GM12878 (cell line): ENCODE measurements around the gene CTSC. TPM values are rescaled to one million over a fixed set of nuclear protein-coding genes. Genes with fewer than 3 reads are reported as not detected.

ENCODE experiments used
- ATF2 ChIP-seq: IDR thresholded peaks from 2 replicates; pipeline ENCODE4 v1.6.1; 2012; ENCODE audit warnings: low read length, inconsistent platforms
- ATF7 ChIP-seq: fragments of 450-650 bp; IDR thresholded peaks from 2 replicates; pipeline ENCODE4 v1.6.1; 2016; ENCODE audit warnings: low read depth, mild to moderate bottlenecking
- EED ChIP-seq: sonication (generic); IDR thresholded peaks from 2 replicates; pipeline ENCODE4 v1.6.1; 2016; ENCODE audit warnings: antibody characterized with exemption, low read depth
- EP300 ChIP-seq, 2 experiments: fragments of 150-350 bp in 1 of 2; IDR thresholded peaks; 2 replicates each; pipeline ENCODE4 v1.6.1; 2011 to 2012; ENCODE audit warnings: low read depth in 2 of 2, low read length in 2 of 2, borderline replicate concordance in 1 of 2, improper control_type of control experiment in 1 of 2, inconsistent platforms in 1 of 2; ENCODE audit not compliant: control insufficient read depth in 1 of 2
- GATAD2B ChIP-seq: fragments of 450-650 bp; conservative IDR thresholded peaks from 2 replicates; pipeline ENCODE4 v1.6.1; 2017; ENCODE audit warnings: low read depth, mild to moderate bottlenecking, moderate library complexity
- IKZF1 ChIP-seq: fragments of 450-650 bp; conservative IDR thresholded peaks from 2 replicates; pipeline ENCODE4 v1.6.1; 2017; ENCODE audit warnings: antibody characterized with exemption, mild to moderate bottlenecking
- IRF4 ChIP-seq: IDR thresholded peaks from 2 replicates; pipeline ENCODE4 v1.6.1; 2011; ENCODE audit warnings: low read depth, low read length
- JUND ChIP-seq: IDR thresholded peaks from 2 replicates; pipeline ENCODE4 v1.6.1; 2012; ENCODE audit warnings: low read depth, mild to moderate bottlenecking, low read length, improper control_type of control experiment, moderate library complexity
- KAT2A ChIP-seq: conservative IDR thresholded peaks from 2 replicates; pipeline ENCODE4 v1.6.1; 2011; ENCODE audit warnings: low read depth, low read length; ENCODE audit not compliant: control insufficient read depth
- NFIC ChIP-seq: IDR thresholded peaks from 2 replicates; pipeline ENCODE4 v1.6.1; 2012; ENCODE audit warnings: low read depth, mild to moderate bottlenecking, inconsistent platforms, low read length, moderate library complexity
- RB1 ChIP-seq: fragments of 450-650 bp; formaldehyde crosslinking; IDR thresholded peaks from 2 replicates; pipeline ENCODE4 v1.6.1; 2017; ENCODE audit warnings: mild to moderate bottlenecking, borderline replicate concordance
- TBL1XR1 ChIP-seq: IDR thresholded peaks from 2 replicates; pipeline ENCODE4 v1.6.1; 2012; ENCODE audit warnings: low read depth, low read length, improper control_type of control experiment
- ZNF217 ChIP-seq: fragments of 450-650 bp; IDR thresholded peaks from 2 replicates; pipeline ENCODE4 v1.6.1; 2017; ENCODE audit warnings: antibody characterized with exemption, mild to moderate bottlenecking
- ZNF274 ChIP-seq: IDR thresholded peaks from one replicate; pipeline ENCODE4 v1.8.0; 2011; ENCODE audit not compliant: insufficient read length, insufficient read depth
- ZNF592 ChIP-seq: fragments of 450-650 bp; IDR thresholded peaks from 2 replicates; pipeline ENCODE4 v1.6.1; 2017; ENCODE audit warnings: mild to moderate bottlenecking, moderate library complexity
- polyA plus RNA-seq, 11 experiments: library from polyadenylated mRNA; depleted of rRNA in 4 of 11; unstranded in 6 of 11; stranded (reverse) in 5 of 11; fragments of >200 nt; fragmentation: Nextera tagmentation in 4 of 11; fragmentation: Illumina TruSeq in 1 of 11; extraction: Ambion mirVana in 4 of 11; extraction: Trizol in 1 of 11; gene quantifications; 1 replicate in 1 of 11; 2 replicates in 10 of 11; pipeline versions ENCODE4 v1.2.1 to v1.2.3, GENCODE V29; 2011 to 2016; ENCODE audit warnings: inconsistent platforms in 2 of 11, missing spikeins in 2 of 11, low read depth in 1 of 11
- total RNA-seq, 4 experiments: library from RNA; depleted of rRNA in 3 of 4; stranded (reverse); fragments of >200 nt in 3 of 4; fragmentation: Illumina TruSeq in 1 of 4; extraction: Trizol in 1 of 4; gene quantifications; 2 replicates each; pipeline versions ENCODE4 v1.2.1 to v1.2.3, GENCODE V29; 2013 to 2021

Gene CTSC
- total and polyA plus RNA-seq, 10 of the 15 experiments (the other 5 are each of a cell fraction or from before 2014, with no cell fraction given), result 289 to 1,123 (median 430) TPM

- 0 out of 2 replicates have a peak, but pooled peaks have one; percentile 20 for TF ChIP-seq EED
- peak; percentile 93 for TF ChIP-seq ZNF217
- no peak for TF ChIP-seq ZNF274
- no peak for TF ChIP-seq RB1
- no peak for TF ChIP-seq KAT2A
- TF ChIP-seq IRF4, result peak; percentile 60; the same call in 1 of the 2 replicates
- peak; percentile 72 for TF ChIP-seq ATF7
- TF ChIP-seq TBL1XR1, result 0 out of 2 replicates have a peak, but pooled peaks have one; percentile 13
- TF ChIP-seq GATAD2B, result peak; percentile 61; the same call in 1 of the 2 replicates
- peak; percentile 73 to 94 for TF ChIP-seq EP300 (IDR thresholded peaks at IDR 0.05; ENCODE audit: borderline replicate concordance in 1 of 2, control insufficient read depth in 1 of 2, low read depth in 2 of 2, low read length in 2 of 2)
- TF ChIP-seq ATF2, result peak; percentile 57
- peak; percentile 84 for TF ChIP-seq NFIC
- TF ChIP-seq JUND, result peak; percentile 84
- peak; percentile 29 for TF ChIP-seq IKZF1
- TF ChIP-seq ZNF592, result peak; percentile 74; the same call in 1 of the 2 replicates
These were observed 16.4 kb upstream of the CTSC start (continued) for GRCh38 chr11:88353835-88354496.
